ENCODE results near the gene MTX1. TPM values are rescaled to one million over a fixed set of nuclear protein-coding genes. Genes with fewer than 3 reads are reported as not detected.

MTX1 gene
- total RNA-seq, 1 donor from 2014 or later = 29.8 TPM

GRCh38 chr1:155200920-155201319 lies 7.6 kb upstream of the MTX1 start:
- peak; percentile 72 for DNase-seq (ENCODE audit: low spot score)
- H3K9me3 Mint-ChIP-seq (ENCODE audit: low read depth) = no peaks in the 10 kb centered on the region
- no peak for TF ChIP-seq CTCF (IDR thresholded peaks at IDR 0.05)
- peaks cover 6% of the 10 kb centered on the region for H3K4me1 Mint-ChIP-seq (ENCODE audit: low read depth)
- no peak overlapping the region for H3K27ac Mint-ChIP-seq (ENCODE audit: unreplicated experiment)
- H3K4me3 Mint-ChIP-seq (ENCODE audit: unreplicated experiment) = no peak overlapping the region
- H3K27me3 Mint-ChIP-seq (ENCODE audit: low read depth) = no peaks in the 10 kb centered on the region
- H3K36me3 Mint-ChIP-seq (ENCODE audit: low read depth) = peaks cover 21% of the 10 kb centered on the region

- H3K36me3 Mint-ChIP-seq (ENCODE audit: low read depth) = peaks cover 16% of the 10 kb centered on the region
- H3K27me3 Mint-ChIP-seq (ENCODE audit: low read depth) = no peaks in the 10 kb centered on the region
Measured at GRCh38 chr1:155202198-155202597, 6.3 kb upstream of the MTX1 start.

DNA sequence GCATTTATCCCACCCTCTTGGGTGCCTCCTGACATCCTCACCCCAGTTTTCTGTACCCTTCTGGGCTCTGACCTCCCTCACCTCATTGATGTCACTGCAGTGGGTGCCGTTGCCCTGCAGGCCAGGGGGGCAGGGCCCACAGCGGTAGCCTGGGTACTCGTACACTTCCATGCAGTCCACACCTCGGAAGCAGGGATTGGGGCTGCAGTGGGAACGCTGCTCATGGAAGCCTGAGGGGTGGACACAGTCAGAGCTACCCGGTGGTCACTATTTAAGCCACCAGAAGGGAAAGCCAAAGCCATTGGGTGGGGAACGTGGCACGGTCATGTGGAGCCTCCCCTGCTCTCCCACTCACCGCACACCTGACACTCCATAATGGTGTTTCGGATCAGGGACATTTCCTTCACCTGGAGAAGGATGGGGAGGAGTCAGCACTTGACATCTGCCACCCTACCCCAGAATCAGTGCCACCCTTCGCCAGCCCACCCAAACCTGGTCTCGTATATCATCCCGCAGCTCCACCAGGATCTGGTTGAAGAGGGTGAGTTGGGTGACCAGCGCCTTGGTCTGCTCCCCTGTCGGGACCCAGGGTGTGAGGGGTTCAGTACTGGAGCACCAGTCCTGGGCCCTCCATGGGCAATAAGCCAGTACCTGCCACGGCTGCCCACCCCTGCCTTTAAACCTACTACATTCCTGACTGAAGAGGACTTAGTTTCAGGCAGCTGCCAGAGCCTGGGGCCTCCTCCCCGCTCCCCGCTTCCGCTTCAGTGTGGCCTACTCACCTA lies 5.6 kb upstream of the MTX1 start:
- H3K27ac Mint-ChIP-seq (ENCODE audit: unreplicated experiment) = no peak overlapping the region
- TF ChIP-seq CTCF (IDR thresholded peaks at IDR 0.05) = no peak
- no peak overlapping the region for H3K4me3 Mint-ChIP-seq (ENCODE audit: unreplicated experiment)
- DNase-seq (ENCODE audit: low spot score) = peak; percentile 87
- H3K36me3 Mint-ChIP-seq (ENCODE audit: low read depth) = peaks cover 12% of the 10 kb centered on the region
- no peaks in the 10 kb centered on the region for H3K9me3 Mint-ChIP-seq (ENCODE audit: low read depth)
- H3K4me1 Mint-ChIP-seq (ENCODE audit: low read depth) = peaks cover 17% of the 10 kb centered on the region
- H3K27me3 Mint-ChIP-seq (ENCODE audit: low read depth) = no peaks in the 10 kb centered on the region

More at GRCh38 chr1:155202198-155202597, 6.3 kb upstream of the MTX1 start:
- H3K4me1 Mint-ChIP-seq (ENCODE audit: low read depth) = peaks cover 11% of the 10 kb centered on the region
- no peak overlapping the region for H3K27ac Mint-ChIP-seq (ENCODE audit: unreplicated experiment)
- no peak overlapping the region for H3K4me3 Mint-ChIP-seq (ENCODE audit: unreplicated experiment)
- DNase-seq (ENCODE audit: low spot score) = peak; percentile 74
- H3K9me3 Mint-ChIP-seq (ENCODE audit: low read depth) = no peaks in the 10 kb centered on the region
- TF ChIP-seq CTCF (IDR thresholded peaks at IDR 0.05) = no peak

DNA sequence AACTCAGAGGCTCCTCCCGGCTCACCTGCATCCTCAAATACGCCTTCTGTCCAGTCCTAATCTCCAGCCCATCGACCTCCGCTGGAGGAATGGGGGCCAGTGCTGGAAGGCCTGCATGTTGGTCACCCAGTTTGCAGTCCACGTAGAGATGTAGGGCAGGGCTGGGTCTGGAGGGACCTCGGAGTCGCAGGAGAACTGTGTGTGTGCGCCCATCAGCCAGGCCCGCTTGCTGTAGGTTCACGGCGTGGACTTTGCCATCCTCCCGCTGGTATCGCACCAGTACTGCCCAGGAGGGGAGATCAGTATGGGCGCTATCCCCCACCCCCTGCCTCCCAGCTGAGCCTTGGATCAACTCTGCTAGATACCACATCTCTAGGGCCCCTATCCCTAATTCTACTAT lies 3.5 kb upstream of the MTX1 start:
- TF ChIP-seq CTCF (IDR thresholded peaks at IDR 0.05) = no peak
- H3K4me1 Mint-ChIP-seq (ENCODE audit: low read depth) = peaks cover 29% of the 10 kb centered on the region
- no peaks in the 10 kb centered on the region for H3K9me3 Mint-ChIP-seq (ENCODE audit: low read depth)
- DNase-seq (ENCODE audit: low spot score) = peak; percentile 87
- H3K4me3 Mint-ChIP-seq (ENCODE audit: unreplicated experiment) = no peak overlapping the region
- no peak overlapping the region for H3K27ac Mint-ChIP-seq (ENCODE audit: unreplicated experiment)
- H3K36me3 Mint-ChIP-seq (ENCODE audit: low read depth) = peaks cover 7% of the 10 kb centered on the region
- H3K27me3 Mint-ChIP-seq (ENCODE audit: low read depth) = no peaks in the 10 kb centered on the region

GRCh38 chr1:155205969-155206593 lies 2.4 kb upstream of the MTX1 start:
- peak; percentile 48 for DNase-seq (ENCODE audit: low spot score)
- peaks cover 37% of the 10 kb centered on the region for H3K4me1 Mint-ChIP-seq (ENCODE audit: low read depth)
- no peak overlapping the region for H3K27ac Mint-ChIP-seq (ENCODE audit: unreplicated experiment)
- no peaks in the 10 kb centered on the region for H3K9me3 Mint-ChIP-seq (ENCODE audit: low read depth)
- H3K4me3 Mint-ChIP-seq (ENCODE audit: unreplicated experiment) = no peak overlapping the region
- H3K36me3 Mint-ChIP-seq (ENCODE audit: low read depth) = peaks cover 4% of the 10 kb centered on the region
- TF ChIP-seq CTCF (IDR thresholded peaks at IDR 0.05) = no peak
- no peaks in the 10 kb centered on the region for H3K27me3 Mint-ChIP-seq (ENCODE audit: low read depth)

Measured in chondrocyte (in vitro differentiated cells).